Activated naive CD4-positive, alpha-beta T cell treated with anti-CD3 and anti-CD28 coated beads, Interleukin-2, amount 10 ng/mL, durations not matched to agents 7 days and 5 days (primary cell): ENCODE data around the gene PPP3R2.
"Not testable (repeated sequence)": the region's sequence is repeated elsewhere in the genome, so short reads cannot be mapped to it uniquely, and the experiment has no call there.

ENCODE experiments used
- CTCF ChIA-PET: fragments of 350-600 bp; sonication (Branson Sonifier 250); formaldehyde crosslinking; loops from one replicate; lab custom pipeline; 2021; ENCODE audit warnings: antibody characterized with exemption; lab: Charles Lee
- DNase-seq: peaks from one replicate; pipeline ENCODE4 v3.0.0-alpha.2; 2020
- H3K27ac Mint-ChIP-seq: one replicate; pipeline ENCODE4 v1.8.0; 2021; ENCODE audit warnings: mild to moderate bottlenecking, moderate library complexity, mixed read lengths
- H3K27me3 Mint-ChIP-seq: one replicate; pipeline ENCODE4 v1.8.0; 2021; ENCODE audit warnings: mild to moderate bottlenecking, mixed read lengths
- H3K36me3 Mint-ChIP-seq: one replicate; pipeline ENCODE4 v1.8.0; 2021; ENCODE audit warnings: mixed read lengths
- H3K4me1 Mint-ChIP-seq: one replicate; pipeline ENCODE4 v1.8.0; 2021; ENCODE audit warnings: mixed read lengths
- H3K4me3 Mint-ChIP-seq: one replicate; pipeline ENCODE4 v1.8.0; 2021; ENCODE audit warnings: mild to moderate bottlenecking, moderate library complexity, mixed read lengths
- H3K9me3 Mint-ChIP-seq: one replicate; pipeline ENCODE4 v1.8.0; 2021; ENCODE audit warnings: mixed read lengths

PPP3R2 gene

DNA sequence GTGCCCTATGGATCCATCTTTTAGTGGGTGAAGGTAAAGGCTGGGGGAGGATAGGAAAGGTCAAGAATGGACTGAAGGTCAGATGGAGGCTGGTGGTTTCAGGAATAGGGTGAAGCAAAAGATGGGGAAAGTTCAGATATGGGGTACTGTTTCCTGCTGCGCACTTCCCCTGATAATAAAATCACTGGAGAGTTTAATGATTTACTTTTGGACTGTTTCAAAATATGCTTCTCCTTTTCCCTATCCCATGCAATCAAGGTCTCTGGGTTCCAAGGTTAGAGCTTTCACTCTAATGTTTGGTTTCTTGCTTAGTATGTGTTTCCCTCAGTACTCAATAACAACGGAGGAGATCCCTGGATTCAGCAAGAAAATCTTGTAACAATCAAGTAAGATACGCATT, 10.8 kb upstream of the PPP3R2 start:
- no peak overlapping the region for H3K27ac Mint-ChIP-seq
- no peak for DNase-seq
- no peaks in the 10 kb centered on the region for H3K4me1 Mint-ChIP-seq
- no peak overlapping the region for H3K4me3 Mint-ChIP-seq
- CTCF ChIA-PET, result no interaction called here
- no peaks in the 10 kb centered on the region for H3K9me3 Mint-ChIP-seq
- no peaks in the 10 kb centered on the region for H3K36me3 Mint-ChIP-seq
- H3K27me3 Mint-ChIP-seq, result peaks cover 13% of the 10 kb centered on the region

DNA sequence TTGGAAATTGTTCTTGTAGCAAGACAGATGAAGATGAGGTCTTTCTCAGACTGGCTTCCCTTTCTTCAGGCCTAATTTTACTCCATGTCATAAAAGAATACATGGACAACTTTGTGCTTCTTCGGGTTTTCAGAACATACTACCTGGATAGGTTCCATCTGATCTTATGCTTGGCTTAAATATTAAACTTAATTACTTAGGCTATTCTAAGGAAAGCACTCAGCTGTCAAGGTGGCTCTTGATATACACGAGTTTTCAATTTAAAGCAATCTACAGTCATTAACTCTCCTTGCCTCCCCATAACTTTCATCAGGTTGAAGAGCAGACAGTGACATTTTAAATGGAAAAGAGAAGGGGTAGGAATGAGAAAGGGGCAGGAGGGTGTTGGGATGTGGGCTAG, 9.5 kb upstream of the PPP3R2 start:
- no peaks in the 10 kb centered on the region for H3K9me3 Mint-ChIP-seq
- no peak overlapping the region for H3K27ac Mint-ChIP-seq
- no peak for DNase-seq
- CTCF ChIA-PET, result no interaction called here
- H3K4me1 Mint-ChIP-seq, result no peaks in the 10 kb centered on the region
- H3K27me3 Mint-ChIP-seq, result peaks cover 16% of the 10 kb centered on the region
- no peak overlapping the region for H3K4me3 Mint-ChIP-seq
- H3K36me3 Mint-ChIP-seq, result no peaks in the 10 kb centered on the region

DNA sequence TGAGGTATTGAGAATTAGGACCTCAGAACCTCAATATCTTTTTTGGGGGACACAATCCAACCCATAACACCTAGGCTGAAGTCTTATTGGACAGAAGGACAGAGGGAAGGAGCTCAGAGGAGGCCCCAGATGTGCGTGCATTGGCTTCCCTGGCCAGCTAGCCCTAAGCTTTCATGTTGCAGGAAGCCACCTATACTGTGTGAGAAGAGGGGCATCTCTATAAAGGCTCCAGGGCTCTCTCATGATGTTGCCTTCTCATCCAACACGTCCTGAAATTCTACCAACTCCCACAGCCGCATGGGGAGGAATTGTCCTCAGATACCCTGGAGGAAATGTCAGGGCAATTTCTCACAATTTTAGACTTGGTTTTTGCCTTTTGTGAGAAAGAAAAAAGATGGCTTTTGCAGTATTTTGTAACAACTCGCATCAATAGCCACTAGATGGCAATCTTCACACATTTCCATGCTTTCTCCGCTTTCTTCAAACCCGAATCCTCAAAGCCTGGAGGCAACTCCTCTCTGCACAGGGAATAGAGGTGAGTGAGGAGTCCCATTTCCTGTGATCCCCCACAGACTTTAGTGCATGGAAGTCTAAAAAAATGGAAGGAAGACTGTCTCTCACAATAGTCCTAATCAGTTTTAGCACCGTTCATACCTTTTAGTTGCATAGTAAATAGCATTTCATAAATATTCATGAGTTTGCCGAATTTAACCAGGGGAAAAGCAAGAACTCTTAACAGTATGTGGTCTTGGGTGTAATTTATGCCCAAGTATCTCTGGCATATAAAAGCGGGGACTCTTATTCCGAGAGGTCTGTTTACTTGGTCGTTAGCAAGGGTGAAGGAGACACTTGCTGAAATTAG, 7.4 kb upstream of the PPP3R2 start:
- no peak for DNase-seq
- Mint-ChIP-seq H3K36me3 (no peaks in the 10 kb centered on the region), H3K4me3 (no peak overlapping the region), H3K4me1 (no peaks in the 10 kb centered on the region), H3K27ac (no peak overlapping the region), H3K27me3 (peaks cover 16% of the 10 kb centered on the region), H3K9me3 (no peaks in the 10 kb centered on the region)
- CTCF ChIA-PET, result interaction anchor here (0.8 to 1.3 kb wide), 4 partner anchors 9 to 143 kb away, joined by 3 to 5 read pairs (median 3); no protein-coding TSS in a partner anchor

DNA sequence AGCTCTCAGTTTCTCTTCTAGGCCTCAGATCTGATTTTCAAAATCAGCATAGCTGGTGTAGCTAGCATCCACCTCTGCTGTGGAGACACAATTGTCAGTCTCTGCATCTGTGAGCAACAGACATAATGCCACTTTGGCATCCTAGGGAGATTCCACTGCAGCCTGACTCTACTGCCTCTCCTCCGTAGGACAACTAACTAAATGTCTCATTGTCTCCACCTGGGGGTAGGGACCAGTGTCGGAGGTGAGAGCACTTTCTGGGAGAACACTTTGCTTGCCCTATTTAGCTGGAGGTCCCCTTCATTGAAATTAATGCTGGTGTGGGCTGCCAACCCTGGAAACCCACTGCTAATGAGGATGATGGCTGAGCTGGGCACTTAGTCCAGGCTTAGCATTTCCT, 1.4 kb downstream of the PPP3R2 start:
- no peaks in the 10 kb centered on the region for H3K27me3 Mint-ChIP-seq
- no peaks in the 10 kb centered on the region for H3K36me3 Mint-ChIP-seq
- H3K27ac Mint-ChIP-seq, result no peak overlapping the region
- no peaks in the 10 kb centered on the region for H3K9me3 Mint-ChIP-seq
- no peaks in the 10 kb centered on the region for H3K4me1 Mint-ChIP-seq
- no peak overlapping the region for H3K4me3 Mint-ChIP-seq
- DNase-seq, result no peak
- CTCF ChIA-PET, result interaction anchor here (0.6 kb wide), 2 partner anchors 8 to 9 kb away, joined by 3 read pairs; no protein-coding TSS in a partner anchor

DNA sequence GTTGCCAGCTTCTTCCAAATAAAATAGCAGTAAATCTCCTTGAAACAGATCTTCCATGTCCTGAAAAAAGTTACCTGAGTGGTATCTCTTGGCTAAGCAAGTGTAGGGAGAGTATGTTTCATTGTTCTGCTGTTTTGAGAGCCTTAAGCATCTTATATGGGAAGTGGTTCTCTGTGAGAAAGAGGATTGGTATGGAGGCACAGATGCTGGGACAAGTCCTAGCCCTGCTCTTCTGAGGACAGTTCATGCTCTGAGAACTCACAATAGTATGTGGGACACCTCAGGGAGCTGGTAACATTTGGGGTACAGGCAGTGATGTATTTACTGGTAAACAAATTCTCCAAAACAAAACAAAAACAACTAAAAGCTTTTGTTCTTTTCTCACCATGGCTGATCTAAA, 2.0 kb downstream of the PPP3R2 start:
- Mint-ChIP-seq H3K4me3 (no peak overlapping the region), H3K27ac (no peak overlapping the region), H3K9me3 (no peaks in the 10 kb centered on the region), H3K4me1 (no peaks in the 10 kb centered on the region), H3K36me3 (no peaks in the 10 kb centered on the region), H3K27me3 (no peaks in the 10 kb centered on the region)
- DNase-seq, result no peak
- CTCF ChIA-PET, result no interaction called here

DNA sequence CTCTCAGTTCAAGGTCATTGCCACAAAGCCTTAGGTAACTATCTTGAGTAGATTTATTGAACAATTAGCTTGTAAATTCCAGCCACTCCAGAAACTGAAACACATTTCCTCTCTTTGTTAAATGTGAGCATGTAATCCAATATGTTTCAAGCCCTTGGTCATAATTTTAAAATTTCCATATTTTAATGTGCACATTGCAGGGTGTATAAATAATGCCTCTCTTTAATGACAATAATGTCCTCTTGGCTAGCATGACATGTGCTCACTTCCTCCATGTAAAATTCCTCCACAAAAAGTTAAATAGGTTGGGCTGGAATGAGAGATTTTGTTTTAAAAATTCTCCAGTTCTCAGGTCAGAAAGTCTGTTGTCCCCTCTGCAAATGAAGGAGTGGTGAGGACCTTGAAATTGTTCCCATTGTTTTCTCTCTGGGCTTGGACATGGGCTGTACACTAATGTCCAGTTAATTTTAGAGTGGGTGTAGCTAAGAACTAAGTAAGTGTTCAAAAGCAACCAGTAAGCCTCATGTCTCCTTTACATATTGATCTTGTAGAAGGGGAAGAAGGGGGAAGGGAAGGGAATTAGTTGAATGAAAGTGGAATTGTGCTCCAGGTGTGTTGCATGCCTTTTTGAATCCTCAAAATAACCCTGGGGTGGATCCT, 2.9 kb downstream of the PPP3R2 start:
- H3K36me3 Mint-ChIP-seq, result no peaks in the 10 kb centered on the region
- no peaks in the 10 kb centered on the region for H3K27me3 Mint-ChIP-seq
- H3K4me3 Mint-ChIP-seq, result no peak overlapping the region
- no peak for DNase-seq
- CTCF ChIA-PET, result no interaction called here
- H3K9me3 Mint-ChIP-seq, result no peaks in the 10 kb centered on the region
- no peak overlapping the region for H3K27ac Mint-ChIP-seq
- peaks cover 3% of the 10 kb centered on the region for H3K4me1 Mint-ChIP-seq

DNA sequence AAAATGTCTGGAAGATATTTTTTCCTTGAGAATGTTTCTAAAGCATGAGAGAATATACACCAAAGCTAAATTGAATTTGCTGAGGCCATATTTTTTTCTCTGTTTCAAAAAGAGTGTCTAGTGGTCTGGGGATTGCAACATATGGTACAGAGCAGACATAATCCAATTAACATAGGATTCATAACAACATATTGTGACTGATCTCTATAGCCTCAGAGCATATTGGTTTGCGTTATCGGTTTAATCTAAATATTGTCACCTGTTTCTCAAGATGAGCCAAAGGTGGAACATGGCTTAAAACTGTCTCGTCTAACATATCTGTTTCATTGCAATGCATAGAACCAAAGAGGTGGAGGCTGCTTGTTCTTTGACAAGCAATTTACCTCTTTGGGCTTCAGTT, 3.9 kb downstream of the PPP3R2 start:
- H3K4me1 Mint-ChIP-seq, result peaks cover 13% of the 10 kb centered on the region

DNA sequence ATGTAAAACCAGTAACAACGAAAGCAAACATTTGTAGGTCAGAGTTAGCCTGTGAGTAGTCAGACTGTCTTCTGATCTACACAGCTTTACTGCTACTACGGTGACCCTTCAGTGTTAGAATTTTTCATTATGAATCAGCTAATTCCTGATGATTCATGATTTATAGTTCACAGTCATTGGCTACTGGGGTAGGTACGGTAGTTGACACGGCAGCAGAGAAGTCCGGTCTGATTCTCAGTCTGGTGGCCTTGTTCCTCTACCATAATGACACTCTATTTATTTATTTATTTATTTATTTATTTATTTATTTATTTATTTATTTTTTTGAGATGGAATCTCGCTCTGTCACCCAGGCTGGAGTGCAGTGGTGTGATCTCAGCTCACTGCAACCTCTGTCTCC, 4.7 kb downstream of the PPP3R2 start:
- H3K9me3 Mint-ChIP-seq, H3K36me3 Mint-ChIP-seq, H3K27me3 Mint-ChIP-seq, DNase-seq, H3K27ac Mint-ChIP-seq, CTCF ChIA-PET, H3K4me3 Mint-ChIP-seq: not testable (repeated sequence)
- H3K4me1 Mint-ChIP-seq, result peaks cover 19% of the 10 kb centered on the region

More for the DNA sequence above, 3.9 kb downstream of the PPP3R2 start:
- no peaks in the 10 kb centered on the region for H3K27me3 Mint-ChIP-seq
- no peaks in the 10 kb centered on the region for H3K36me3 Mint-ChIP-seq
- no peak overlapping the region for H3K27ac Mint-ChIP-seq
- CTCF ChIA-PET, result interaction anchor here (0.8 kb wide), 1 partner anchor 10 kb away, joined by 3 read pairs; no protein-coding TSS in a partner anchor
- H3K9me3 Mint-ChIP-seq, result no peaks in the 10 kb centered on the region
- H3K4me3 Mint-ChIP-seq, result no peak overlapping the region
- DNase-seq, result no peak

DNA sequence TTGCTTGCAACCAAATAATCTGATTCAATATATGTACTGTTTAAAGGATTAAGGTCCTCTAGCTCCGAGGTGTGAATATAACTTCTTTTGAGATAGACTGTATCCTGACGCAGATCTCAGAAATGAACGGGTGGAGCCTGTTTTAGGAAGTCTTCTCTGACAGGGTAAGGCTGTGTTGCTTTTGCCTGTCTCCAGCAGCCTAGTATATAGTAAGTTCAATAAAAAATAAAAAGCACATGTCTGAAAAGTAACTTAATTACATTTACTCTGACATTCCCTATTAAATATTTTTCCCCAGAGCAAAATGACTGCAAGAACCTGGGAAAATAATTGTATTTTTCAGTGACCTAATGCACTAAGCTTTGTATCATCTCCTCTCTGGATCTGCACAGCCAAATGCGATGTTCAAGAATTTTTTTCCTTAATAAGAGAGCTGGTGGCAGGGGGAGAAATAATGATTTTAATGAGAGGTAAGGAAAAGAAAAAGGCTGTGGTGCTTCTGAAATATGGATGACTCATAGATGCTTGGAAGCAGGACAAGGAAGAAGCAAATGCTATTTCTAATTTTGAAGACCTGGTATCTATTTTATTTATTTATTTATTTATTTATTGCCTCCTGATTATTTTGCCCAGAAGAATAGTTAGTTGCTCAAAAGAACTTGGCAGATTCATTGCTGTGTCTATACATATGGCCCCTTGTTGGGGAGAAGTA, 7.3 kb downstream of the PPP3R2 start:
- no peaks in the 10 kb centered on the region for H3K9me3 Mint-ChIP-seq
- no peak overlapping the region for H3K27ac Mint-ChIP-seq
- no peak for DNase-seq
- H3K27me3 Mint-ChIP-seq, result no peaks in the 10 kb centered on the region
- H3K4me3 Mint-ChIP-seq, result no peak overlapping the region
- H3K36me3 Mint-ChIP-seq, result no peaks in the 10 kb centered on the region
- H3K4me1 Mint-ChIP-seq, result peaks cover 19% of the 10 kb centered on the region
- CTCF ChIA-PET, result interaction anchor here (0.7 kb wide), 1 partner anchor 20 kb away, joined by 3 read pairs; no protein-coding TSS in a partner anchor

DNA sequence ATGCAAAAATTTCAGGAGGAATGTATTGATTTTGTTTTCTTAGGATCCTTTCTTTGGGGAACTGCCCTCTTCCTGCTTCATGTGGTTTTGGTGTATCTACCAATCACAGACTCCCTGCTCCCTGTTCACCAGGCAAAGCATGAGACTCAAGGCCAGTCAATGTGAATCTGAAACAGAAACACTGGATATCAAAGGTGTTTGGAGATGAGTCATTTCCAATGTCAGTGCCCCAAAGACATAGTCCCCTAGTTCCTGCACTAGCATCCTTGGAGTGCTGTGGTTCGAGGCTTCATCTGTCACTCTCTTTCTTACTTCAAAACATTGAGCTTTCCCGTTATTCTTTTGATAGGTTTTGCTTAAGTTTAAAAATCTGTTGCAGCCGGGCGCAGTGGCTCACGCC, 8.1 kb downstream of the PPP3R2 start:
- peak; percentile 51 for DNase-seq
- Mint-ChIP-seq H3K4me3 (no peak overlapping the region), H3K27ac (no peak overlapping the region)

DNA sequence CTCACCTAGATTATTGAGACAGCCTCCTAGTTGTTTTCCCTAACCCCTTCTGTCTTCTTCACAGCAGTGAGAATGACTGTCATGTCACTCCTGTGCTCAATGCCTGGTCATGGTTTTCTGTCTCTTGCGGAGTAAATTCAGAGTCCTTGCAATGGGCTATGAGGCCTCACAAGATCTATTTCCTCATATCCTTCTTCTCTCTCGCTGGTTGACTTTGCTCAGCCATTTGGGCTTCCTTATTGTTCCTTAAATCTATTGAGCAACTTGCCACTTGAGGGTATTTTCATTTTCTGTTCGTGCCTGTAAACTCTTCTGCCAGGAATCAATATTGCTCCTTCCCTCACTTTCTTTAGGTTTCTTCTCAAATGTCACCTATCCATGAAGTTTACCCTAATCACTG, 9.0 kb downstream of the PPP3R2 start:
- H3K27me3 Mint-ChIP-seq, result no peaks in the 10 kb centered on the region
- peaks cover 19% of the 10 kb centered on the region for H3K4me1 Mint-ChIP-seq
- no peaks in the 10 kb centered on the region for H3K36me3 Mint-ChIP-seq
- H3K27ac Mint-ChIP-seq, result peak overlapping the region; percentile 13
- CTCF ChIA-PET, result interaction anchor here (1.4 kb wide), 1 partner anchor 18 kb away, joined by 4 read pairs; no protein-coding TSS in a partner anchor
- DNase-seq, result no peak
- H3K4me3 Mint-ChIP-seq, result no peak overlapping the region
- no peaks in the 10 kb centered on the region for H3K9me3 Mint-ChIP-seq

More for the DNA sequence above, 8.1 kb downstream of the PPP3R2 start:
- Mint-ChIP-seq H3K36me3 (no peaks in the 10 kb centered on the region), H3K4me1 (peaks cover 19% of the 10 kb centered on the region), H3K27me3 (no peaks in the 10 kb centered on the region), H3K9me3 (no peaks in the 10 kb centered on the region)
- CTCF ChIA-PET, result interaction anchor here (0.7 kb wide), 1 partner anchor 19 kb away, joined by 3 read pairs; no protein-coding TSS in a partner anchor

DNA sequence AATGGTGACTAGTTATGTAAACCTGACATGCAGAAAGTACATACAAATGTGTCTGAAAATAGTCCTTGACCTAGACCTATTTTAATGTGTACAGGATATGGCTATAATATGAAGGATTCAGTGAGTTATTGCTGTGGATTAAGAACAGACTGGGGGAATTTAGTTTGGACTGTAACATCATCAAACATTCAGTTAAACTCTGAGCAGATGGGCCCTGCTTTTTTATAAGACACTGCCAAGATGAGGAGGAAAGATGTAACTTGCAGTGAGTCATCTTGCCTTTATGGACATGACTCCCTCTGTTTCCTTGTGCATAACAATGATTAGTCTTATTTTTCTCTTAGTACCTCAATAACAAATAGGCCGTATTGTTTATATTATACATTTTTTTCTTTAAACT, 12.2 kb downstream of the PPP3R2 start:
- Mint-ChIP-seq H3K36me3 (no peaks in the 10 kb centered on the region), H3K9me3 (no peaks in the 10 kb centered on the region), H3K27ac (no peak overlapping the region), H3K4me1 (peaks cover 19% of the 10 kb centered on the region), H3K4me3 (no peak overlapping the region), H3K27me3 (no peaks in the 10 kb centered on the region)
- CTCF ChIA-PET, result no interaction called here
- DNase-seq, result no peak

DNA sequence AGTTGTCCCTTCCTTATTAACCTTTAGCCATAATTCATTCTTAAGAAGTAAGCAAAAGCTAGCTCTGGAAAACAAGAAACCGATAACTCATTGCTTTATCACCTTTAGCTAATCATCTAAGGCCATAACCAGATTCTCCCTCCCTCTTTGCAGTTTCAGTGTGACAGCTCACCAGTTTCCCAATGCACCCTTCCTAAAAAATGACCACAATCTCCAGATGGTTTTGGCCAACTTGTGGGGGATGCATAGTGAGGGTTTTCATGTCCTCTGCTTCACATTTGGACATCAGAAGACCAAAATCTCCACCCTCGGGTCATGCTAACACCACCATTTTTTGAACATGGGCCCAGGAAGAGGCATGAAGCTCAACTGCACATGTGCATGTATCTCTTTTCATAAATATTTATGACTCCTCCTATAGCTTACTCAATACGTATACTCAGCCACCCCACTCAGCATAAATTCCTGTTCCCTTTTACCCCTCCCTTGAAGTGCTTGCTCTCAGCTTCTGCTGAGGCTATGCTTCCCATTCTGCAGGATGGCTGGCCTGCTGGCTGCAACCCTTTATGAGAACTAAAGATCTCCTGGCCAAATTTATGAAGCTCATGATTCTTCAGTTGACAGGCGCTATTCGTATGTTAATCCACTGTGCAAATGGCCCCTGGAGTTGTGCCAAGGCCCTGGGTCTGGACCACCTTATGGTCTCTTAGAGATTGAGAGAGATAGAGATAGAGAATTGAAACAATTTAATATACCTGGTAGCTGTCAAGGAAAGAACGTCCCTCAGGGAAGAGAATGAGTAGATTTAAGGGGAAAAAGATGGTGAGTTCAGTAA, 14.8 kb downstream of the PPP3R2 start:
- Mint-ChIP-seq H3K27me3 (no peaks in the 10 kb centered on the region), H3K4me3 (no peak overlapping the region), H3K4me1 (no peaks in the 10 kb centered on the region), H3K27ac (no peak overlapping the region), H3K36me3 (no peaks in the 10 kb centered on the region), H3K9me3 (no peaks in the 10 kb centered on the region)
- DNase-seq, result no peak
- CTCF ChIA-PET, result interaction anchor here (1.6 kb wide), 1 partner anchor 13 kb away, joined by 4 read pairs; no protein-coding TSS in a partner anchor
